Prostate gland (tissue), 2 donors: ENCODE measurements around the gene SPARCL1. TPM values are rescaled to one million over a fixed set of nuclear protein-coding genes. Genes with fewer than 3 reads are reported as not detected.

ENCODE experiments used
- DNase-seq: peaks from one replicate; pipeline ENCODE4 v3.0.0-alpha.2; 2019; ENCODE audit warnings: low spot score
- H3K27ac ChIP-seq, 2 donors: fragments of 200-600 bp; sonication (generic); 2 replicates each; pipeline ENCODE4 v1.5.1; 2017 to 2019
- H3K27me3 ChIP-seq: fragments of 200-600 bp; sonication (generic); replicated peaks from 2 replicates; pipeline ENCODE4 v1.5.1; 2019; ENCODE audit not compliant: insufficient read depth
- H3K36me3 ChIP-seq, 2 donors: fragments of 200-600 bp; sonication (generic); 1 replicate in 1 of 2; 2 replicates in 1 of 2; pipeline versions ENCODE4 v1.5.1 to v1.8.1; 2017 to 2019
- H3K4me1 ChIP-seq: fragments of 200-600 bp; sonication (generic); replicated peaks from 2 replicates; pipeline ENCODE4 v1.5.1; 2019
- H3K4me3 ChIP-seq, 2 donors: fragments of 200-600 bp; sonication (generic); 2 replicates each; pipeline ENCODE4 v1.5.1; 2017 to 2019
- H3K9me3 ChIP-seq: fragments of 200-600 bp; sonication (generic); 2 replicates; pipeline ENCODE4 v1.5.1; 2017
- CTCF ChIP-seq, 4 experiments: fragments of 200-600 bp in 2 of 4; fragments of 450-650 bp in 2 of 4; sonication (generic) in 2 of 4; IDR thresholded peaks; 1 replicate in 3 of 4; 2 replicates in 1 of 4; pipeline ENCODE4 v1.5.1; 2016 to 2019; ENCODE audit warnings: antibody characterized with exemption in 4 of 4, mild to moderate bottlenecking in 2 of 4, moderate library complexity in 2 of 4
- POLR2A ChIP-seq: fragments of 450-650 bp; IDR thresholded peaks from one replicate; pipeline ENCODE4 v1.6.1; 2016; ENCODE audit warnings: antibody characterized with exemption, mild to moderate bottlenecking
- POLR2AphosphoS5 ChIP-seq: sonication (generic); formaldehyde crosslinking; IDR thresholded peaks from one replicate; pipeline ENCODE4 v1.6.1; 2017; ENCODE audit warnings: antibody characterized with exemption
- WGBS: methylation state at CpG from one replicate; pipeline ENCODE4 v1.1.5; 2018; 5-methylcytosine and 5-hydroxymethylcytosine counted together
- intact Hi-C: fragments of 100-400 bp; cut with DNase I; formaldehyde crosslinking; loops from one replicate; pipeline ENCODE4 v1.14.2; 2022
- total RNA-seq, 2 donors: library from RNA; depleted of rRNA; stranded (reverse); fragments of >200 nt; gene quantifications; one replicate each; pipeline ENCODE4 v1.1.0, GENCODE V29; 2016

Gene SPARCL1
- total RNA-seq, 2 donors from 2014 or later, result 248 to 377 TPM

- intact Hi-C loops, result no loop called here
These were observed 50.4 kb downstream of the SPARCL1 start for GRCh38 chr4:87478732-87479250.

GRCh38 chr4:87476934-87477333, 52.2 kb downstream of the SPARCL1 start:
- TF ChIP-seq POLR2A (no peak), CTCF (IDR thresholded peaks at IDR 0.05) (no peak), POLR2AphosphoS5 (no peak)
- Histone ChIP-seq H3K27ac (no peak overlapping the region), H3K27me3 (no peaks in the 10 kb centered on the region), H3K36me3 (no peaks in the 10 kb centered on the region), H3K9me3 (no peaks in the 10 kb centered on the region), H3K4me1 (no peaks in the 10 kb centered on the region), H3K4me3 (no peak overlapping the region)
- DNase-seq, result no peak
- intact Hi-C loops, result no loop called here
- WGBS, result 71% methylated on average over 3 of the region's 3 CpGs

More at GRCh38 chr4:87478732-87479250, 50.4 kb downstream of the SPARCL1 start:
- Histone ChIP-seq H3K27ac (no peak overlapping the region), H3K36me3 (no peaks in the 10 kb centered on the region), H3K27me3 (no peaks in the 10 kb centered on the region), H3K9me3 (no peaks in the 10 kb centered on the region), H3K4me3 (no peak overlapping the region), H3K4me1 (no peaks in the 10 kb centered on the region)
- WGBS, result 58% methylated on average over 1 of the region's 1 CpG
- no peak for TF ChIP-seq POLR2AphosphoS5
- no peak for TF ChIP-seq POLR2A
- TF ChIP-seq CTCF (IDR thresholded peaks at IDR 0.05), result no peak
- no peak for DNase-seq

GRCh38 chr4:87469390-87469789, 59.8 kb downstream of the SPARCL1 start:
- TF ChIP-seq CTCF (IDR thresholded peaks at IDR 0.05), result no peak
- no peak for TF ChIP-seq POLR2A
- no peak for TF ChIP-seq POLR2AphosphoS5
- Histone ChIP-seq H3K4me3 (no peak overlapping the region), H3K36me3 (no peaks in the 10 kb centered on the region), H3K27me3 (no peaks in the 10 kb centered on the region), H3K4me1 (no peaks in the 10 kb centered on the region), H3K27ac (no peak overlapping the region), H3K9me3 (no peaks in the 10 kb centered on the region)
- intact Hi-C loops, result loop anchor here (5.0 to 10.0 kb wide), 3 partner anchors 77 to 365 kb away; partner anchors contain the start of genes HSD17B11 and MEPE
- 90% methylated on average over 6 of the region's 6 CpGs for WGBS
- DNase-seq, result no peak

GRCh38 chr4:87465739-87466366, 63.3 kb downstream of the SPARCL1 start:
- no peak overlapping the region for H3K4me3 ChIP-seq
- intact Hi-C loops, result loop anchor here (5.0 to 10.0 kb wide), 3 partner anchors 74 to 369 kb away; partner anchors contain the start of genes HSD17B11 and MEPE
- WGBS, result 66% methylated on average over 7 of the region's 7 CpGs
- TF ChIP-seq POLR2A (no peak), POLR2AphosphoS5 (no peak), CTCF (IDR thresholded peaks at IDR 0.05) (peak; percentile 25 to 85 (median 79))
- no peak overlapping the region for H3K27ac ChIP-seq
- H3K27me3 ChIP-seq, result no peaks in the 10 kb centered on the region
- H3K36me3 ChIP-seq, result no peaks in the 10 kb centered on the region
- H3K4me1 ChIP-seq, result no peaks in the 10 kb centered on the region
- peak; percentile 21 for DNase-seq
- H3K9me3 ChIP-seq, result no peaks in the 10 kb centered on the region

GRCh38 chr4:87462102-87462501, 67.1 kb downstream of the SPARCL1 start:
- no peaks in the 10 kb centered on the region for H3K9me3 ChIP-seq
- H3K4me1 ChIP-seq, result no peaks in the 10 kb centered on the region
- H3K36me3 ChIP-seq, result no peaks in the 10 kb centered on the region
- no peak overlapping the region for H3K4me3 ChIP-seq
- WGBS, result 91% methylated on average over 2 of the region's 2 CpGs
- no peak for DNase-seq
- intact Hi-C loops, result loop anchor here (5.0 to 10.0 kb wide), 2 partner anchors 105 to 373 kb away; partner anchors contain the start of gene MEPE
- no peaks in the 10 kb centered on the region for H3K27me3 ChIP-seq
- TF ChIP-seq POLR2A (no peak), CTCF (IDR thresholded peaks at IDR 0.05) (no peak)
- no peak overlapping the region for H3K27ac ChIP-seq
